ENCODE results near the gene NAP1L5.
A peak's percentile ranks its signal among the peaks of the same experiment; 100 is the strongest.

Gene NAP1L5

DNA sequence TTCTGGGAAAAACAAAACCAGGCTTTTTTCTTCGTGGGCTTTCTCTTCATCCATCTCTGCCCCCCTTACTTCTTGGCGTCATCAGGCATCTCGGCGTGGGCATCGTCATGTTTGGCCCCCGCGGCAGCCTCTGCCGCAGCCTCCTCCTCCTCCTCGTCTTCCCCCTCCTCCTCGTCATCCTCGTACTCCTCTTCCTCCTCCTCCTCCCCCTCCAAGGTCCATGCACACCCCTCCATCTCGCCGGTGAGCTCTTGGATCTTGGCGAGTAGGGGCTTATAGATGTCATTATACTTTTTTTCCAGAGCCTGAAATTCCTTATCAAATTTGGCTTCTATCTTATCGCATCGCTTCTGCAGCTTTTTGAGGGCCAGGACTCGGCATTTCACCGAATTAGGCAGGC, 488 bp downstream of the NAP1L5 start:
- DNase-seq (ENCODE audit: low read depth), result no peak
- H3K4me3 ChIP-seq (ENCODE audit: low read depth, low read length), result peak overlapping the region; percentile 73
- TF ChIP-seq, protein P1, sequence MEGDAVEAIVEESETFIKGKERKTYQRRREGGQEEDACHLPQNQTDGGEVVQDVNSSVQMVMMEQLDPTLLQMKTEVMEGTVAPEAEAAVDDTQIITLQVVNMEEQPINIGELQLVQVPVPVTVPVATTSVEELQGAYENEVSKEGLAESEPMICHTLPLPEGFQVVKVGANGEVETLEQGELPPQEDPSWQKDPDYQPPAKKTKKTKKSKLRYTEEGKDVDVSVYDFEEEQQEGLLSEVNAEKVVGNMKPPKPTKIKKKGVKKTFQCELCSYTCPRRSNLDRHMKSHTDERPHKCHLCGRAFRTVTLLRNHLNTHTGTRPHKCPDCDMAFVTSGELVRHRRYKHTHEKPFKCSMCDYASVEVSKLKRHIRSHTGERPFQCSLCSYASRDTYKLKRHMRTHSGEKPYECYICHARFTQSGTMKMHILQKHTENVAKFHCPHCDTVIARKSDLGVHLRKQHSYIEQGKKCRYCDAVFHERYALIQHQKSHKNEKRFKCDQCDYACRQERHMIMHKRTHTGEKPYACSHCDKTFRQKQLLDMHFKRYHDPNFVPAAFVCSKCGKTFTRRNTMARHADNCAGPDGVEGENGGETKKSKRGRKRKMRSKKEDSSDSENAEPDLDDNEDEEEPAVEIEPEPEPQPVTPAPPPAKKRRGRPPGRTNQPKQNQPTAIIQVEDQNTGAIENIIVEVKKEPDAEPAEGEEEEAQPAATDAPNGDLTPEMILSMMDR (IDR thresholded peaks at IDR 0.05; ENCODE audit: insufficient read depth, low read depth, low read length, missing control alignments), result no peak

DNA sequence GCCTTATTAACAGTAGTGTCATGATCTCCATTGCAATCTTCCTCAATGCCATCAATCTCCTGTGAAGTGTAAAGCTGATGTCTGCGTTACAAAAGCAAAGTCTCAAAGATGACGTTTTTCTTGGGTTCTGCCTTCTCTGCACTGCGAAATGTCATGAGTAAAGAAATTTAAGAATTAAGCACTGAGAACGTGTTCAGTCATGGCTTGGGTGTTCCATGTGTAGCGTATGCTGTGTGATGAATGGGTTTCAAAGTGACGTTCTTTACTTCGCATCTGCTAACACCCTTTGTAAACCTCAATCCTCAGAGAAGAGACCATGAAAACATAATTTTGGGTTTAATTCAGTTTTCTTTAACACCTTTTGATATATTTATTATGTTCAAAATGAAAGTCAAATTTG, 999 bp downstream of the NAP1L5 start:
- DNase-seq (ENCODE audit: low read depth), result no peak
- H3K4me3 ChIP-seq (ENCODE audit: low read depth, low read length), result no peak overlapping the region
- TF ChIP-seq, protein P1 (IDR thresholded peaks at IDR 0.05; ENCODE audit: insufficient read depth, low read depth, low read length, missing control alignments), result no peak

DNA sequence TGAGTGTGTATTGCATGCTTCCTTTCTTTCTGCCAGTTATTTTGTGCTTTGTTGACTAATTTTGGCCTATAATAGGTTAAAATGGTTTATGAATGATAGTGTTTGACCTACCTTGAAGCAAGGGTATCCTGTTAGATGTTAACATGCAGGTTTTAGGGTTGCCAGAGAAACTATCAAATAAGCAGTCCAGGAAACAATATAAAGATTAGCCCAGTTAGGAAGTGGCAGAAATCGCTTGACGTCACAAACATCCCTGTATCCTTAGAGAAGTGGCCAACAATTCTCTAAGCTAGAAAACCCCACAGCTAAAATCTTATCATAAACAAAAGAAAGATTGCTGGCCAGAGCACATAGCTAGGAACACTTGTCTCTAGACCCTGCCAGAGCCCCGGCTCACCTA, 3.8 kb downstream of the NAP1L5 start:
- no peak overlapping the region for H3K4me3 ChIP-seq (ENCODE audit: low read depth, low read length)
- DNase-seq (ENCODE audit: low read depth), result no peak
- TF ChIP-seq, protein P1 (IDR thresholded peaks at IDR 0.05; ENCODE audit: insufficient read depth, low read depth, low read length, missing control alignments), result no peak

DNA sequence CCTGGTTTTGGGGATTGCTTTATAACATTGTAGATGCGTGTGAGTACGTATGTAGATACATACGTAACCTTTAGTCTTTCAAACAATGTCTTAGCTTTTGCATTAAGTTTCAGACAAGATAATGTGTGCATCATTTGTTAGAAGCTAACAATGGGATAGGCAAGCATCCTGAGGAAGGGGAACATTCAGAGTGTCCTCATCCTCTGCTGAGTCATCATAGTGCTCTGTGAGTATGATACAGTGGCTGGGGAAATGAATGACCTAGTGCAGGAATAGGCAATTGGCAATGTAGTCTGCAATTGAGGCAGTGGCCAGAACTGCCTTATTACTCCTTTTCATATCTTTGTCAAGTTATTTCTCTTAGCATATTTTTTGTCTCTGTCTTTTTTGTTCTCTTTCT, 7.3 kb downstream of the NAP1L5 start:
- TF ChIP-seq, protein P1 (IDR thresholded peaks at IDR 0.05; ENCODE audit: insufficient read depth, low read depth, low read length, missing control alignments), result no peak
- H3K4me3 ChIP-seq (ENCODE audit: low read depth, low read length), result no peak overlapping the region
- DNase-seq (ENCODE audit: low read depth), result no peak

DNA sequence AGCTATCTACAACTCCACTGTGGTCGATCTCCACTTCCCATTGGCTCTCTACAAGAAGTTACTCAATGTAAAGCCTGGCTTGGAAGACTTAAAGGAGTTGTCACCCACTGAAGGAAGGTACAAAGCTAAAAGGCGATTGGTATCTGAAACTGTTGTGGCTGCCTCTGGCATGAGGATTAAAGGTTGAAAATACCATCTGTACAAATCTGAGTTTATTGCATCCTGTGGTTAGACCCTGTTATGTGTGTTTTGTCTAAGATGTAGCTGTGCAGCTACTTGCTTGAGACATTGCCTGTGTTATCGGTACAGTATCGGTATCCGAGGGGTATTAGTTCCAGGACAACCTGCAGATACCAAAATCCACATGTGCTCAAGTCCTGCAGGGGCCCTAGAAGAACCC, 16.4 kb downstream of the NAP1L5 start:
- H3K4me3 ChIP-seq (ENCODE audit: low read depth, low read length), result no peak overlapping the region
- TF ChIP-seq, protein P1 (IDR thresholded peaks at IDR 0.05; ENCODE audit: insufficient read depth, low read depth, low read length, missing control alignments), result no peak
- DNase-seq (ENCODE audit: low read depth), result no peak

DNA sequence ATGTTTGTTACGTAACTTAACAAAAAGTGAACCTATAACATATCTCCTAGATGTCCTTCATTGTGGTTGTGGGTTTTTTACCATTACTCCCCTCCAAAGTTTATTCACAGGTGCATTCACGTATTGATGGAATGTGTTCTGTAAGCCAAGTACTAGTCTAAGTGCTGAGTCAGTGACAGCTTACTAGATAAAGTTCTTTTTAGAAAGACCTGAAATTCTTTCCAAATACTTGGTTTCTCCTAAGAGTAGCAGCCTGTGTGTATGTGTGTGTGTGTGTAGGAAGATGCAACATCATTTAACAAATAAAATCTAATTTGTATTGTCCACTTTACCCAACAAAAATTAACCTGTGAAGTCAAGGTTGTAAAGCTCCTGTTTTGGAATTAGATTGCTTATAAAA, 22.1 kb downstream of the NAP1L5 start:
- TF ChIP-seq, protein P1 (IDR thresholded peaks at IDR 0.05; ENCODE audit: insufficient read depth, low read depth, low read length, missing control alignments), result no peak
- H3K4me3 ChIP-seq (ENCODE audit: low read depth, low read length), result no peak overlapping the region
- DNase-seq (ENCODE audit: low read depth), result no peak

DNA sequence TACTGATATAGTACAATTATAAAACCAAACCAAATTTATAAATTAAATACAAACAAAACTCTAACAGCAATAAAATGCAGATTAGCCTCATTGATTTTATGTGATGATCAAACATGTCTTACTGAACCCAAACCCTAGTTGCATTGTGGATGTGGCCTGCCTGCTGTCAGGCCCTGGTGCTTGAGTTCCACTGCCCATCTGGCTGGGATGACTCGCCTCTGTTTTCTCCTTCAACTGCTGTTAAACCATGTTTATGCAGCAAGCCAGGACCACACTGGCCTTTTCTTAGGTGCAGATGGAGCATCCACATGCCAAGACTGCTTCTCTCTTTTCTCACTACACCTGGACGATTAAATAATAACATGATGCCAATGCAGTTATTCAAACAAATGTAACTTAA, 22.6 kb downstream of the NAP1L5 start:
- no peak overlapping the region for H3K4me3 ChIP-seq (ENCODE audit: low read depth, low read length)
- no peak for DNase-seq (ENCODE audit: low read depth)
- TF ChIP-seq, protein P1 (IDR thresholded peaks at IDR 0.05; ENCODE audit: insufficient read depth, low read depth, low read length, missing control alignments), result no peak
